ENCODE data around the gene MAL. TPM values are rescaled to one million over a fixed set of nuclear protein-coding genes. Genes with fewer than 3 reads are reported as not detected.

The MAL gene
- total RNA-seq, 1 donor from 2014 or later: not detected

DNA sequence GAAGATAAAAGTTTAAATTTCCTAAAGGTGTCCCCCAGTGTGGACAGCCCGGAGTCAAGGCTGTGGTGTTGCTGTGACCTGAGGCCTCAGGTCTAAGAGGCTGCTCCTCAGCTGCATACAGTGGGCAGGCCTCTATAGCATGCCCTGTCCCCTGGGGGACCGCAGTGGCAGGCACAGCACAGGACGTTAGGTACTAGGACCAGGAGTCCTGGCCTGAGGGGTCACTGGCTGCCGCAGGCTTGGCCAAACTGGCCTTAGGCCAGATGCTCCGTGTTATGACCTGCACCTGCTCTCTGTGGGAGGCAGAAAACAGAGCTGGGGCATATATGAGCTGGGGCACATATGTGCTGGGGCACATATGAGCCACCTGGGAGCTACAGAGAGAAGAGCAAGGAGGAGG is 21.2 kb upstream of the MAL start:
- no peaks in the 10 kb centered on the region for H3K4me1 ChIP-seq
- H3K27me3 ChIP-seq: no peaks in the 10 kb centered on the region
- no peaks in the 10 kb centered on the region for H3K36me3 ChIP-seq
- no peak for DNase-seq (ENCODE audit: low spot score in 2 of 2)
- intact Hi-C loops (cut with DNase I): no loop called here
- no peak overlapping the region for H3K27ac ChIP-seq
- no peak overlapping the region for H3K4me3 ChIP-seq
- no peak for TF ChIP-seq CTCF (IDR thresholded peaks at IDR 0.05)
- H3K9me3 ChIP-seq: no peaks in the 10 kb centered on the region

GRCh38 chr2:95004711-95005110 is 20.8 kb upstream of the MAL start:
- Histone ChIP-seq H3K4me3 (no peak overlapping the region), H3K27ac (no peak overlapping the region), H3K9me3 (no peaks in the 10 kb centered on the region), H3K27me3 (no peaks in the 10 kb centered on the region), H3K4me1 (no peaks in the 10 kb centered on the region), H3K36me3 (no peaks in the 10 kb centered on the region)
- DNase-seq (ENCODE audit: low spot score in 2 of 2): no peak
- TF ChIP-seq CTCF (IDR thresholded peaks at IDR 0.05): no peak
- intact Hi-C loops (cut with DNase I): no loop called here

GRCh38 chr2:95005726-95006125 is 19.8 kb upstream of the MAL start:
- no peak for DNase-seq (ENCODE audit: low spot score in 2 of 2)
- H3K27ac ChIP-seq: no peak overlapping the region
- no peak for TF ChIP-seq CTCF (IDR thresholded peaks at IDR 0.05)
- no peak overlapping the region for H3K4me3 ChIP-seq
- H3K36me3 ChIP-seq: no peaks in the 10 kb centered on the region
- H3K9me3 ChIP-seq: no peaks in the 10 kb centered on the region
- H3K27me3 ChIP-seq: no peaks in the 10 kb centered on the region
- intact Hi-C loops (cut with DNase I): no loop called here
- H3K4me1 ChIP-seq: no peaks in the 10 kb centered on the region

DNA sequence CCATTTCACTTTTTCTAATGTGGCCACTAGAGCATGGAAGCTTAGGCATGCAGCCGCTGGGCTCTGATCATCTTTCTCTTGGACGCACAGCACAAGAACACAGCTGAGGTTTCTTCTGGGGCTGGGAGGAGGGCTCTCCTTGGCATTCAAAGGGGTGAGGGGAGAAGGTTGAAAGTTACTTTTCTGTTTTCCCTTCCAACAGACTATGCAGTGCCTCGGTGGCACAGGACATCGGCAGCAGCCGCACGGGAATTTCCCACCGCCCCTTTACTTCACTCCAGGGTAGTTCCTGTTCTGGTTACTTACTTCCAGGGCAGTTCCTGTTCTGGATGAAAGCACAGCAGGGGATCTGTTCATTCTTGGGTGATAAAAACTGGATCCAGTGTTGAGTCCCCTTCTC is 18.9 kb upstream of the MAL start:
- DNase-seq (ENCODE audit: low spot score in 2 of 2): no peak
- TF ChIP-seq CTCF (IDR thresholded peaks at IDR 0.05): no peak

GRCh38 chr2:95007031-95007609 is 18.4 kb upstream of the MAL start:
- H3K27ac ChIP-seq: no peak overlapping the region
- no peak for DNase-seq (ENCODE audit: low spot score in 2 of 2)
- H3K36me3 ChIP-seq: no peaks in the 10 kb centered on the region
- intact Hi-C loops (cut with DNase I): no loop called here
- TF ChIP-seq CTCF (IDR thresholded peaks at IDR 0.05): no peak
- no peaks in the 10 kb centered on the region for H3K4me1 ChIP-seq
- no peaks in the 10 kb centered on the region for H3K9me3 ChIP-seq
- no peaks in the 10 kb centered on the region for H3K27me3 ChIP-seq
- no peak overlapping the region for H3K4me3 ChIP-seq

More for the DNA sequence above, 18.9 kb upstream of the MAL start:
- H3K4me1 ChIP-seq: no peaks in the 10 kb centered on the region
- intact Hi-C loops (cut with DNase I): no loop called here
- no peak overlapping the region for H3K27ac ChIP-seq
- no peaks in the 10 kb centered on the region for H3K27me3 ChIP-seq
- no peaks in the 10 kb centered on the region for H3K36me3 ChIP-seq
- no peaks in the 10 kb centered on the region for H3K9me3 ChIP-seq
- no peak overlapping the region for H3K4me3 ChIP-seq

- TF ChIP-seq CTCF (IDR thresholded peaks at IDR 0.05): no peak
- H3K4me1 ChIP-seq: no peaks in the 10 kb centered on the region
- H3K9me3 ChIP-seq: no peaks in the 10 kb centered on the region
- no peak overlapping the region for H3K4me3 ChIP-seq
- no peak overlapping the region for H3K27ac ChIP-seq
- DNase-seq (ENCODE audit: low spot score in 2 of 2): no peak
- intact Hi-C loops (cut with DNase I): no loop called here
- no peaks in the 10 kb centered on the region for H3K27me3 ChIP-seq
- no peaks in the 10 kb centered on the region for H3K36me3 ChIP-seq
Measured at GRCh38 chr2:95007822-95008221, 17.7 kb upstream of the MAL start.
